Endodermal cell (in vitro differentiated cells): ENCODE measurements around the gene CHD2. TPM values are rescaled to one million over a fixed set of nuclear protein-coding genes. Genes with fewer than 3 reads are reported as not detected.
A peak's percentile ranks its signal among the peaks of the same experiment; 100 is the strongest.

Experiments used
- DNase-seq: peaks from one replicate; pipeline ENCODE4 v3.0.0-alpha.2; 2017
- H3K27ac ChIP-seq: 2 replicates; pipeline ENCODE4 v1.5.1; 2013; ENCODE audit warnings: mild to moderate bottlenecking, low read depth, low read length, moderate library complexity
- H3K27me3 ChIP-seq: 2 replicates; pipeline ENCODE4 v1.6.1; 2013; ENCODE audit warnings: mild to moderate bottlenecking, low read length, moderate library complexity; ENCODE audit not compliant: insufficient read depth, control insufficient read depth, poor library complexity, severe bottlenecking
- H3K36me3 ChIP-seq: 2 replicates; pipeline ENCODE4 v1.7.0; 2013; ENCODE audit warnings: mild to moderate bottlenecking, low read length, moderate library complexity; ENCODE audit not compliant: control insufficient read depth, insufficient read depth
- H3K4me1 ChIP-seq: one replicate; pipeline ENCODE4 v1.7.0; 2013; ENCODE audit warnings: low read length; ENCODE audit not compliant: control insufficient read depth, insufficient read depth
- H3K4me3 ChIP-seq: 2 replicates; pipeline ENCODE4 v1.5.1; 2013; ENCODE audit warnings: mild to moderate bottlenecking, low read length, moderate library complexity
- H3K9ac ChIP-seq: 2 replicates; pipeline ENCODE4 v1.6.1; 2013; ENCODE audit warnings: mild to moderate bottlenecking, low read length, moderate library complexity; ENCODE audit not compliant: poor library complexity, severe bottlenecking; ENCODE audit errors: extremely low read depth
- H3K9me3 ChIP-seq: 2 replicates; pipeline ENCODE4 v1.6.1; 2013; ENCODE audit warnings: mild to moderate bottlenecking, low read length, moderate library complexity; ENCODE audit not compliant: control insufficient read depth
- H3K27ac Mint-ChIP-seq: 2 replicates; pipeline ENCODE4 v1.8.0; 2020; ENCODE audit warnings: mixed read lengths
- H3K27me3 Mint-ChIP-seq: 2 replicates; pipeline ENCODE4 v1.8.0; 2021; ENCODE audit warnings: mild to moderate bottlenecking, mixed read lengths; ENCODE audit not compliant: insufficient read depth
- H3K36me3 Mint-ChIP-seq: 2 replicates; pipeline ENCODE4 v1.8.0; 2020; ENCODE audit warnings: low read depth, mixed read lengths
- H3K4me1 Mint-ChIP-seq: 2 replicates; pipeline ENCODE4 v1.8.0; 2020; ENCODE audit warnings: mixed read lengths
- H3K4me3 Mint-ChIP-seq: 2 replicates; pipeline ENCODE4 v1.8.0; 2020; ENCODE audit warnings: mild to moderate bottlenecking, moderate library complexity, mixed read lengths
- H3K9me3 Mint-ChIP-seq: 2 replicates; pipeline ENCODE4 v1.8.0; 2020; ENCODE audit warnings: mild to moderate bottlenecking, mixed read lengths
- CTCF ChIP-seq: fragments of 200-600 bp; sonication (generic); conservative IDR thresholded peaks from 2 replicates; pipeline ENCODE4 v1.5.0; 2021; ENCODE audit warnings: antibody characterized with exemption, mild to moderate bottlenecking
- WGBS, 2 experiments: methylation state at CpG; one replicate each; pipeline versions ENCODE4 v1.1.5 to v1.1.7; 2013; ENCODE audit warnings: missing lambda C conversion rate in 2 of 2, mixed read lengths in 1 of 2; ENCODE audit not compliant: insufficient coverage in 1 of 2, insufficient read length in 1 of 2; 5-methylcytosine and 5-hydroxymethylcytosine counted together
- total RNA-seq, 2 donors: library from RNA; stranded (reverse); fragmentation: NEBNext Ultra II Directional in 1 of 2; extraction: Animal tissue kit (Norgen Biotek cat#: 25700) in 1 of 2; gene quantifications; 2 replicates in 1 of 2; 3 replicates in 1 of 2; pipeline ENCODE4 v1.2.1, GENCODE V29; 2021

Gene CHD2
- total RNA-seq, 2 donors from 2014 or later = 116 to 127 TPM

- Histone ChIP-seq H3K4me3 (no peak overlapping the region), H3K27me3 (no peaks in the 10 kb centered on the region), H3K4me1 (no peaks in the 10 kb centered on the region), H3K36me3 (peaks cover 43% of the 10 kb centered on the region), H3K9ac (no peak overlapping the region), H3K27ac (peak overlapping the region; percentile 24), H3K9me3 (peaks cover 13% of the 10 kb centered on the region)
- no peaks in the 10 kb centered on the region for H3K4me1 Mint-ChIP-seq
- no peak overlapping the region for H3K27ac Mint-ChIP-seq
- 83 to 91% methylated on average over 6 to 12 of the region's 12 CpGs for WGBS, 2 experiments
- no peak for DNase-seq
- no peak overlapping the region for H3K4me3 Mint-ChIP-seq
- H3K27me3 Mint-ChIP-seq = no peaks in the 10 kb centered on the region
- H3K9me3 Mint-ChIP-seq = peaks cover 16% of the 10 kb centered on the region
- H3K36me3 Mint-ChIP-seq = peaks cover 65% of the 10 kb centered on the region
- no peak for TF ChIP-seq CTCF
Measured at GRCh38 chr15:93043621-93044300, 143.6 kb downstream of the CHD2 start.

DNA sequence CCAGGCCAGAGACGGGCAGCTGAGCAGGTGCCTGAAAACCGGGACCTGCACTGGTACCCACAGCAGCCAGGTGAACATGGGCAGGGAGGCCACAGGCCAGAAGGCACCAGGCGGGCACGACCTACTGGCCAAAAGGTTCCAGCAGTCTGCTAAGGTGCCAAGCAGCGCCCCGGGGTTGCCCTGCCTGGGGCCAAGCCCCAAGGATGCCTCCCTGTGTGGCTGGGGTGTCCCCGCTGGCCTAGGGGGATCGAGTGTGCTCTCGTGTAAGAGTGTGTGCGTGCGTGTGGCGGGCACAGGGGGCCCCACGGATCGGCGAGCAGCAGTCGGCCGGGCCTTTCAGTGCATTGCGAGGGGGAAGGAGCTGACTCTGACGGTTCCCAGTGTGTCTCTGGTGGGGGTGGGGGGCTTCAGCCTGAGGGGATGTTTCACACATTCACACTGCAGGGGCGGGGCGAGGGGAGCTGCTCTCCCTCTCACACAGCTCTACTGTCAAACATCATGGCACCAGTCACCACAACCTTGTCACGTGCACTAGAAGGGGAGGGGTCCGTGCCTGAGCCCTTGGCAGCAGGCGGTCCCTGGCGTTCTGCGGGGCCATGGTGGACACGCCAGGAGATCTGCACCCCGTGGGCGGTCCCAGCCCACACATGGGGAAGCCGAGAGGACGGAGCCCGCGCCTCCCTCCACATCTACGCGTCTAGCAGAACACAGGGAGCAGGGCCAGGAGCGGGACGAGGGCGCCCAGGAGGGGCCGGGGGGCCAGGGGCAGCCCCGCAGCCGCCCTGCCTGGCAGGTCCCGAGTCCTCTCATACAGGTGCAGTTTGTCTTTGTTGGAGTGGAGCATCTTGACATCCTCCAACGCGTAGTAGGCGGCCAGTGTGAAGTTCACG is 144.4 kb downstream of the CHD2 start:
- H3K4me1 ChIP-seq = no peaks in the 10 kb centered on the region
- H3K27ac Mint-ChIP-seq = no peak overlapping the region
- H3K27ac ChIP-seq = peak overlapping the region; percentile 32
- no peaks in the 10 kb centered on the region for H3K4me1 Mint-ChIP-seq
- no peaks in the 10 kb centered on the region for H3K27me3 Mint-ChIP-seq
- no peak overlapping the region for H3K4me3 ChIP-seq
- no peak for DNase-seq
- H3K9me3 Mint-ChIP-seq = peaks cover 13% of the 10 kb centered on the region
- peaks cover 50% of the 10 kb centered on the region for H3K36me3 ChIP-seq
- no peak for TF ChIP-seq CTCF
- H3K27me3 ChIP-seq = no peaks in the 10 kb centered on the region
- H3K36me3 Mint-ChIP-seq = peaks cover 70% of the 10 kb centered on the region
- H3K4me3 Mint-ChIP-seq = no peak overlapping the region
- WGBS, 2 experiments = 91 to 93% methylated on average over 23 to 43 of the region's 46 CpGs
- no peak overlapping the region for H3K9ac ChIP-seq
- peaks cover 13% of the 10 kb centered on the region for H3K9me3 ChIP-seq

- WGBS, 2 experiments = 96 to 98% methylated on average over 18 to 27 of the region's 27 CpGs
- TF ChIP-seq CTCF = no peak
- Mint-ChIP-seq H3K27ac (no peak overlapping the region), H3K9me3 (peaks cover 10% of the 10 kb centered on the region), H3K4me3 (no peak overlapping the region), H3K27me3 (no peaks in the 10 kb centered on the region), H3K4me1 (no peaks in the 10 kb centered on the region), H3K36me3 (peaks cover 73% of the 10 kb centered on the region)
- H3K27ac ChIP-seq = no peak overlapping the region
- H3K9ac ChIP-seq = no peak overlapping the region
- H3K4me3 ChIP-seq = no peak overlapping the region
- H3K27me3 ChIP-seq = no peaks in the 10 kb centered on the region
- H3K36me3 ChIP-seq = peaks cover 57% of the 10 kb centered on the region
- peaks cover 13% of the 10 kb centered on the region for H3K9me3 ChIP-seq
- H3K4me1 ChIP-seq = no peaks in the 10 kb centered on the region
- DNase-seq = no peak
Measured at GRCh38 chr15:93045191-93045785, 145.2 kb downstream of the CHD2 start.
